GM21723 (cell line): ENCODE measurements around the gene KCND2.

Experiments used
- ATAC-seq: cut with Tn5 transposase; IDR thresholded peaks from one replicate; pipeline ENCODE4 v1.9.1; 2021; ENCODE audit warnings: mild to moderate bottlenecking, moderate library complexity; ENCODE audit not compliant: unreplicated experiment

Gene KCND2

GRCh38 chr7:120582916-120583315 is 309.9 kb downstream of the KCND2 start:
- ATAC-seq, result no peak

GRCh38 chr7:120583899-120584586 is 311.1 kb downstream of the KCND2 start:
- ATAC-seq, result no peak

GRCh38 chr7:120586571-120586970 is 313.6 kb downstream of the KCND2 start:
- no peak for ATAC-seq

GRCh38 chr7:120587243-120587642 is 314.3 kb downstream of the KCND2 start:
- ATAC-seq, result no peak

GRCh38 chr7:120588416-120588815 is 315.4 kb downstream of the KCND2 start:
- ATAC-seq, result no peak

- no peak for ATAC-seq
Observed at GRCh38 chr7:120588862-120589261, 315.9 kb downstream of the KCND2 start.

- no peak for ATAC-seq
Observed at GRCh38 chr7:120600607-120601006, 327.6 kb downstream of the KCND2 start.

- ATAC-seq, result no peak
Observed at GRCh38 chr7:120603366-120603765, 330.4 kb downstream of the KCND2 start.

- ATAC-seq, result no peak
Observed at GRCh38 chr7:120609136-120609753, 336.3 kb downstream of the KCND2 start.

GRCh38 chr7:120611975-120612374 is 339.0 kb downstream of the KCND2 start:
- no peak for ATAC-seq

GRCh38 chr7:120615703-120616102 is 342.7 kb downstream of the KCND2 start:
- peak; percentile 48 for ATAC-seq

GRCh38 chr7:120617275-120617674 is 344.3 kb downstream of the KCND2 start:
- no peak for ATAC-seq

GRCh38 chr7:120628251-120628650 is 355.3 kb downstream of the KCND2 start:
- no peak for ATAC-seq

GRCh38 chr7:120639884-120640283 is 366.9 kb downstream of the KCND2 start:
- ATAC-seq, result no peak

GRCh38 chr7:120645966-120646365 is 373.0 kb downstream of the KCND2 start:
- ATAC-seq, result no peak

- no peak for ATAC-seq
Observed at GRCh38 chr7:120654241-120654640, 381.3 kb downstream of the KCND2 start.

GRCh38 chr7:120658516-120658915 is 385.5 kb downstream of the KCND2 start:
- no peak for ATAC-seq

GRCh38 chr7:120662291-120662690 is 389.3 kb downstream of the KCND2 start:
- no peak for ATAC-seq

- ATAC-seq, result no peak
Observed at GRCh38 chr7:120665068-120665467, 392.1 kb downstream of the KCND2 start.

GRCh38 chr7:120675076-120675475 is 402.1 kb downstream of the KCND2 start:
- ATAC-seq, result no peak

- ATAC-seq, result no peak
Observed at GRCh38 chr7:120677535-120677934, 404.6 kb downstream of the KCND2 start.

- no peak for ATAC-seq
Observed at GRCh38 chr7:120680985-120681384, 408.0 kb downstream of the KCND2 start.

GRCh38 chr7:120684463-120684862 is 411.5 kb downstream of the KCND2 start:
- ATAC-seq, result no peak
